Stimulated activated CD4-positive, alpha-beta T cell treated with anti-CD3 and anti-CD28 coated beads, TNF-alpha, amount 100 ng/mL, for 1 hour (primary cell): Measurements from ENCODE around the gene FAM78B.

Experiments
- DNase-seq, 3 donors: peaks; one replicate each; pipeline ENCODE4 v3.0.0-alpha.2; 2020; ENCODE audit warnings: low read depth in 3 of 3, low spot score in 1 of 3

The FAM78B gene

DNA sequence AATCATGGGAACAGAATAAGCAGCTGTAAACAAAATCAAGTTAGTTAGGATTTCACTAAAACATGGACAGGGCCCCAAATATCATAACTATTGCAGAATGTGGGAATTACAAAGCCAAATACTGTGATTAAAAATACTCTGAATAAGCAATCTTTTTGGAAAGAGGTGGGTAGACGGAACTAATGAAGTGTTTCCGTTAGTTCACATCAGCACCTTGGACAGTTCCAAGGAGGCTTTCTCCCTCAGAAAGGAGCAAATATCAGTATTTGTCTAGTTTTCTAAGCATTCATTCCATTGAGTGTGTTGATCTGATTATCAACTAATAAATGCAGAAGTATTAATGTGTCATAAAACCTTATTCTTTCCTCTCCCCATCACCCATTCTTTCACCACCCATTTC lies 97.4 kb downstream of the FAM78B start:
- no peak for DNase-seq

DNA sequence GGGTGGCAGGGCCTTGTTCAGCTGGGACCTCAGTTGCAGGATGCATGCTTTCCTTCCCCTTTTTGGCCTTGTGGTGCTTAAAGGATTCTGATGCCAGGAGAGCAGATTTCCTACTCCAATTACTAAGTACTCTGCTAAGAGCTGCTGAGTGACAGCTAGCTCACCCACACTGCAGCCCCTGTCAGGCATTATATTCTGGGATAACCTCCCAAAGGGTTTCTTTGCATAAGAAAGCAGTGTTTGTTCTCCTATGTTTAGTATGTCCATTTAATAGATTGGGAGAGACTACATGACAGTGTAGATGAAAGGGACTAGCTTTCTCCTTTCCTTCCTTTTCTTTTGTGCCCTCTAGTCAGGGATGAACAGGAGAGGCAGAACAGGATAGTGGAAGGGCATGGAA lies 100.7 kb downstream of the FAM78B start:
- DNase-seq = no peak

DNA sequence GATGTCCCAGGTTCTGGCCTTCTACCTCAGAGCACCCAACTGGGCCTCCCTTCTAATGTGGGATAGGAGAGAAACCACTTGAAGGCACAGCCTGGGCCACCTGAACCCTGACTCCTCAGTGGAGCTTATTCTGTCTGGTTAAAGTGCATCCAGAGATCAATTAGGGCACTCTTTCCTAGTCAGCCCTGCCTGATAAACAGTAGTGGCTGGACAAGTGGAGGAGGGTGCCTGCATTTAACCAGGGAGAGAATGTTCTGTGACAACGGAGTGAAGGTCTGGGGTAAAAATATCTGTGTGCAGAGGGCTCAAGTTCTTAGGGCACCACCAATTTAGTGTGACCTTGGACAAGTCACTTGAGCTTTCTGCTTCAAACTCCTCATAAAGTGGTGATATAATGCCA lies 101.8 kb downstream of the FAM78B start:
- DNase-seq = no peak

DNA sequence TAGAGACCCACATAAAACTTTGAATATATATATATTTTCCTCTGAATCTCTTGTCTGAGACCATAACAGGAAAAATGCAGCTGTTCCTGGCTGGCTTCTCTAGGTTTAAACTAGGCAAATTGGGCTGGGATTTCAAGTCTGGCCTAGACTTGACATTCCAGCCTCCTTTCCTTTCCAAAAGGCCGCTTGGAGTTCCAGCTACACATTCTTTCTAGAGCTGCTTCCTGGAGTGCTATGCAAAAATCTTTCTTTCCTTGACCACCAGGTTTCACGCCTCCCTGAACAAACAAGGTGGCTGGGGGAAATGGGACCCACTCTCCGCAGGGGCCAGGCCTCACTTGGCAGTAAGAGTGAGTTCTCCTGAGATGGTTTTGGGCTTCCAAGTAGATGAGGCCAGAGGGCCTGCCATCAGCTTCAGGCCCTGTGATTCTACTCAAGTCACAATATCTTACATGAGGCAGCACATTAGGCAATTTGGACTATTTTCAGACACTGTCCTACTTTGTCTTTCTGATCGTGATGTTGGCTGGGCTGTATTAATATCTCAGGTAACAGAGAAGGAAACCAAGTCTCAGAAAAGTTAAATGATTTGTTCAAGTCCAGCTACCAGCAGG lies 102.4 kb downstream of the FAM78B start:
- DNase-seq = no peak

DNA sequence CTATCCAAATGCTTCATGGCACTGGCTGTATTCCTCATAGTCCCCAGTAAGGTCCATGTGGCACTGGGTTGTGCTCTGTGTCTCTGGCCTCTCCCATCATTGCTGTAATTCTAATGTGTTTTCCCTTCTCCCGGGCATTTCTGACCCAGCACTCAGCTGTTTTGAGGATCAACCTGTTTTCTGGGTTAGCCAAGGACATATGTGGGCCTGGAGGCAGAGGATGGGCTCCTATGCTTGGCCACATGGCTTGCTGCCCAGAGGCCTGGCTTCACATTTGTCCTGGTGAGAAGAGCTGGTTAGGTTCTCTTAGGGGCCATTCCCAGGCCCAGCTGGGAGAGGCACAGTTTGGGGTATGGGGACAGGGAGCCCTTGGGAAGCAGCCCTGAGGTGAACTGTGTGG lies 103.1 kb downstream of the FAM78B start:
- DNase-seq = no peak

DNA sequence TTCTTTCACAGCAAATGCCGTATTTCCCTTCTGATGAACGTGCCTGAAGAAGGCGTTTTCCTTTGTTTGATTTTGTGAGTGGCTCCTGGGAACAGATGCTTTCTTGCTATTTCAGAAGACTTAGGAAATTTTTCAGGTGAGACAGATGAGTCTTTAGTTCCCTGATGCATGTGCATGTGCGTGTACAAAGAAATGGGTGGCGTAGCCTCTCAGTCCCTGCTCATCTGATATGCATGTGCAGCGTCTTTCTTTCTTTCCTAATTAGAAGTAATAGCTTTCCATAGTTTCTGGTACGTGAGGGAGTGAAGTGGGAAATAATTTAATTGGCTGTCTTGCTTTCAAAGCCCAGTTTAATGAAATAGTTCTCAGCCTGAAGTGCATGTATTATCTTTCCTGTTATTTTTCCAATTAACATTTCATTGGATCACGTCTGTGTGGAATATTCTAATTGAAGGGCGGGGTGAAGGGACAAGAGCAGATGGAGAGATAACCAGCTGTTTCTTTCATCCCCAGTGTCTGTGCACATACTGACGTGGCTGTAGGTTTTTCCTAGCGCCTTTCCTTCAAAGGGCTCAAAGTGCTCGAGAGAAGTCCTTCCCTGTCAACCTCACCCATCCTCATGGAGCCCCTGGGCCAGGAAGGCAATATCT lies 104.3 kb downstream of the FAM78B start:
- DNase-seq = no peak

DNA sequence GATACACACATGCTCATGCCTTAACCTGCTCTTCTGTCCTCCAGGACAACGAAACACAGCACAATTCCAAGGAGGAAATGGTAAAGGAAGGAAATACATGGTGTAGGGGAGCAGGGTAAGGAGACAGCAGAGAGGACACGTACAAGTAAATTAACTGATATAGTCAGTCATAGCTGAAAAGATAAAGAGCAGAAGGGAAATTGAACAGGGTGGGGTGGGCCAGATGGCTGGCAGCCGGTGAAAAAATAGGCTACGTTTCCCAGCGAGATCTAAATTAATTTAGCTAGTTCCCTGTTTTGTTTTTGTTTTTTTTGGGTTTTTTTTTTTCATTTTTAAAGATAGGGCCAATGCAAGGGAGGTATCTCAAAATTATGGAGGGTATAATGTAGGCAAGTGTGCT lies 109.2 kb downstream of the FAM78B start:
- no peak for DNase-seq

DNA sequence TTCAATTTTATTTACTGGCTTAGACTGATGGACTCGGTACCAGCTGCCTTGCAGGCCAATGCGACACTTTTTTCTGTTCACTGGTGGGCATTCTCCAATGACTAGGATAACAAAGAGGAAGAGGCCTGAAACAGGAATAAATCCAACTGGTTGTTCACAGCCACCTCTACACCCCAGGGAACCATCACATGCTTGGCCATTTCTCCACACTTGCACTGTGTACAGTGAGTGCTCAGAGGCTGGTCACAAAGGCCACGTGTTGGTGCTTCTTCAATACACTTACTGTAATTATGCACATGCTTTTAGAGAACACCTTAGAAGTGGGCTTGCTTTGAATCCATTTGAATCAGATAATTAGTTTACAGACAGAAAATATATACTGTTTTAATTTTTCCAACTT lies 113.4 kb downstream of the FAM78B start:
- DNase-seq = no peak

DNA sequence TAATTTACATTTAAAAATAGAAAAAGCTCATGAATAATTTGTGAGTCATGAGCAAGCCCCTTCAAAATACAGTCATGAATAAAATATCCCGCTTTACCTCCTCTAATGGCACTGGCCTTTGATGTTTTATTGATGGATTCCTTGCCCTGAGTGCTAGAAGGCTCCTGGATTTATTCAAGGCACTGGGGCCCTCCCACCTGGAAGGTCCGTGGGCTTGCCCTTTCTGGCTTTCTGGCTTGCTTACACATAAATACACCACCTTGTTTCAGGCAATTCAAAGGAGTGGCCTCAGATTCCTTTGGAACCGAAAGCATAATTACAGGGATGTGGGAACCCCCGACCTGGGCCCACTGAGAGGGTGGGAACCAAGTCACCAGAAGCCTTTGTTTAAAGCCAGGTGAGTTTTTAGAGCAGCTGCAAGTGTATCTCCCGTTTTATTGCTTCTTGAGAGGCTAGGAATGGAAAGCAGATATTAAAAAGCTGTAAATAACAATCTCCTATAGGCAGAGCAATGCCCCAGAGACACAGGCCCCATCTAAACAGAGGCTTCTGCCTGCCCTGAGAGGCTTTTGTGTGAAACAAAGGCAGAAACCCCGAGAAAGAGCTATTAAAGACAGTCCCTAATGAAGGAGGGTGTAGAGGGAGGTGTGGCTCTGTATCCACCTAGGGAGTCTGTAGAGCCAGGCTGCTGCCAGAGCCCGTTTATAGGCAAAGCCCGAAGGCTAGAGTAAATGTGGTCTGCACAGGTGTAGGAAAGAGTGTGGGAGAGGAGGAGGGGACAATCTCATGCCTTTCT lies 126.4 kb downstream of the FAM78B start:
- DNase-seq = no peak

DNA sequence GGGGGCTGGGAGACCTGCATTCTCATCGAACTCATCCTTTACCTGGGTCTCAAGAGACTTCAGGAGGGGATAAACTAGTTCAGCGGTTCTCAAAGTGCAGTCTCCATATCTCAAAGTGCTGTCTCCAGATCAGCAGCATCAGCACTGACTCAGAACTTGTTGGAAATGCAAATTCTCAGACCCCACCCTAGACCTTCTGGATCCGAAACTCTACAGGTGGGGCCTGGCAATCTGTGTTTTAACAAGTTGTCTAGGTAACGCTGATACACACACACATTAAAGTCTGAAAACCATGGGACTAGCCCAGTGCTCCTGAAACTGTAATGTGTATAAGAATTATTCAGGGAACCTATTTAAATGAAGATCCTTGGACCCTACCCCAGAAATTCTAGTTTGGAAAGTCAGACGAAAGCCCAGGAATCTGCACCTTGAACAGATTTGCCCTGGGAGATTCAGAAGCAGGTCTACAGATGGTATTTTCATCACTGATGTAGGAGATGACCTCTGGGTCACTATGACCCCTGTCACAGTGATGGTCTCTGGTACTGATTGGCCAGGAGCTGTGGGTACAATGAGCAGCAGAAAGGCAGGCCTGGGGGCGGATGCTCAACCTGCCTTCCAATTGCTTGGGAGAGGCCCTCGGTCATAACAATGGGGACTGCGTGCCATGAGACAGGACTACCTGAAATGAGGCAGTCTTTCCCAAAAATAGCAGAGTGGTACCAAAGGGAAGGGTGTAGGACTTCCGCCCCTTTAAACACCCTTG lies 127.2 kb downstream of the FAM78B start:
- DNase-seq = no peak

DNA sequence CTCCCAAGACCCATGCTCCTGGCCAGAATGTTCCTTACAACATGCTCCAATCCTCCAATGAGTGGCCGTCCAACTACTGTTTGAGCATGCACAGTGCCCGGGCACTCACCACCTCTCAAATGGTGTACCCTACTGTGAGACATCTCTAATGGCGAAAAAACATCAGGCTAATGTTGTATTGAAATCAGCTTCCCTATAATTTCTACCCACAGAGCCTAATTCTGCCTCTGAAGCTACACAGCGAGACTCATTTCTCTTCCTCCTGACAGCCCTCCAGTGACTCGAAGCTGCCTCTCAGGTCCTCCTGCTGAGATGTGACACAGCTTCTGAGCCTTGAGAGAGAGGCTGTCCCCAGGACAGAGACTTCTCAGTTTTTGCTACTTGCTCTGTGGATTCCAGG lies 130.7 kb downstream of the FAM78B start:
- DNase-seq = no peak

DNA sequence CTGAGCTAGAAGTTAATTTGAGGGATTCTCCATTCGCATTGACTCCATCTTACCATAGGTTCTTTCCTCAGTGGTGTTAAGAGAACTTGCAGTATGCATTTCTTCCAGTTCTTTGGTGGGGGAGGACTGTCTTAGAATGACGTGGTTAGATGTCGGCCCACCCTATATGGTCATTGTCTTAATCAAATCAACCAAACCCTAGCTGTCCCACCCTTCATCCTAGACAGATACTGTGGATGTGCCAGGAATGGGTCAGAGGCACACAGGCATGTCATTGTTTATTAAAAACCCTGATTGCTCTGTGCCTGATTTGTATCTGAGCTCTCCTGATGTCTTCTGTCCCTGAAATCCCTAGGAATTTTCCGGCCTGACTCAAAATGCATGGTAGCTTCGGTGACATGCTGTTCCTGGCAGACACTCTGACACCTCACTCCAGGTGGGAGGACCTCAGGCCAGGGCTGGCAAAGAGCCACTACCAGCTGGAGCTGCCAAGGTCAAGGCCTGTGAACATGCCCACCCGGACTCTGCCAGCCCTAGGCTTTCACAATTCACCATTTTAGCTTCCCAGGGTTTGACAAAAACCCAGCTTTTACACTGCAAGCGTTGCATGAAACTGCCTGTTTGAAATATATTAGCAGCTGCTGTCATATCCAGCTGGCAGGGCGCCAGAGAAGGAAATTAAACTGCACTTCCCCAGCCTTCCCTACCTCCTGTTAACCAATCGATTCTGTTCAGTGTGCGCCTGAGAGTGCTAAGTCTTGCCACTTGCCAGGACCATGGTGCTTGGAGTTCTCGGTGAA lies 134.0 kb downstream of the FAM78B start:
- DNase-seq = no peak

DNA sequence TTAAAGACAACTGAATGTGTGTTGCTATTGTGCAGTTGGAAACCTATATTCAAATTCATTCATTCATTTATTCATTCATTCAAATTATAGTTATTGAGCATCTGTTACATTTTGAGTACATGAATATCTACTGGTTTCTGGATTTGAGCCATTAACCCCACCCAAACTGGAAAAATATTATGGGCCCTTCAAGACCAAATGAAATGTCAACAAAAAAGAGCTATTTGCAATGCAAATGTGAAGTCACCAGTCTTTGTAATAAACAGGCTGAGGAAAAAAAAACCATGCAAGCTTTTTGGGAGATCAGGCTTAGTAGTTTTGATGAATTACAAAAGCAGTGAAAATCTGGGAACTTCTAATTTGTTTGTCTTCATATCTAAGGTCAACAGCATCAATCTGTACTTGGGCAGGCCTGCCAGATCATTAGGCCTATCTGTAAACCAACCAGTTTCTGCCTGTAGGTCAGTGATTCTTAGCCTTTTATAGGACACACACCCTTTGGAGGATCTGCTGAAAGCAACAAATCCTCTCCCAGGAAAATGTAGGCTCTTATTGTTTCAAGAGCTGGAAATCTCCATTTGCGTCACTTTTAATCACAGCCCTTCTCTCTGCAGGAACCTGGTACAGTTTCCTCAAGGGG lies 134.7 kb downstream of the FAM78B start:
- no peak for DNase-seq

DNA sequence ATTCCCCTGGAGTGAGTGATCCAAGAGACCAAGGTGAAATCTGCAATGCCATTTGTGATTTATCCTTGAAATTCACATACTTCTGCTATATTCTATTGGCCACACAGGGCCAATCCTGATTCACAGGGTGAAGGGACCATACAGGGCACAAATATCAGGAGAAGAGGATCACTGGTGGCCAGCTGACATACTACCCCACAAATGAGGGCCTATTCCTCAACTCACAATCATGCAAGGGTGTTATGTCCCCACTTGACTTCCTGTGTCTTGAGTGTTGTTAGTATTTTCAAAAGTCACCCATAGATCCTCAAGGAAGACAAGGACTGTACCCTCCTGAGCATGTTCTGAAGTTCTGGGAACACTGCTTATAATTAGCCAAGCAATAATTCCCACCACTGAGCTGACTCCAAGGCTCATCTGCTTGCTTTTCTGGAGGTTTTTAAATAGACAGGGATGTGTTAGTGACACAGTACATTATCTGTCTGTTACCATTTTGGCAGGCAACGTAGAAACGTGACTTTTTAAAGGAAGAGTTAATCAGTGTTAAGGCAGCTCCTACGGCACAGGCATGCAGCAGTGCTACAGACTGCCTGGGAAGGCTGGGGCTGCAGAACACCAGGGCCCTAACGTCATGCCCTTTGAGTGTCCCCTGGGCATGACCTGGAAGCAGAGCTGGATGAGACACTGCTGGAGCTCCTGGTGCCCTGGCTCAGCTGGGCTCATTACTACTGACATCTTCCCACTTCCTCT lies 137.4 kb downstream of the FAM78B start:
- no peak for DNase-seq

DNA sequence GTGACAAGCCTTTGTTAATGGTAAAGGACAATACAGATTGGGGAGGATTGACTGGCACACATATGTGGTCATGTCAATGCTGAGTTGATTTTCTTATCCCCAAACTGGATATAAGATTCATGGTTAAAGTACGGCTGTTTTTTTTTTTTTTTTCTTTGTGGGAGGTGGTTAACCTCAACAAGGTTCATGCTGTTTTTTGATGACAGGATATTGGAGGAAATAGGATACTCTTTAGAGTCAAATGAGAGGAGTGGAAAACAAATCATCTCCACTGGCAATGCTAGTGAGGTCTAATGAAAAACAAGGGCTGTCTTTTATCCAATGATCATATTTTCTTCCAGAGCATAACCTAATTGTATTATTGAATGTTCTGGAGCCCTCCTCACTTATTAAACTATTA lies 140.2 kb downstream of the FAM78B start:
- no peak for DNase-seq

DNA sequence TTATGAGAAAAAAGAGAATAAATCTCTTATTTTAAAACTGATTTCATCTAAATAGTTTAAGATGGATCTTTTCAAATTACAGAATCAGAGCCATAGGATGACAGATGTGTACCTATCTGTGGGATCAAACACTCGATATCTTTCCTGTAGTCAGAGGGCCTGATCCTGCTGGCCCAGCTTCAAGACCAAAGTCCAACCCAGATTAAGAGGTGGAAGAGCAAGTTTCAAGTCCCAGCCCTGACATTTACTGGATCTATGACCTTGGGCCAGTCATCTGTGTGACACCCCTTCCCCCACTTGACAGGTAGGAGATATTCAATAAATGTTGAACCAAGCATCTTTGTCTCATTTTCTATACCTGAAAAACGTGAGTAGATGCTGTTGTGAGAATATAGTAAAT lies 140.7 kb downstream of the FAM78B start:
- DNase-seq = no peak

DNA sequence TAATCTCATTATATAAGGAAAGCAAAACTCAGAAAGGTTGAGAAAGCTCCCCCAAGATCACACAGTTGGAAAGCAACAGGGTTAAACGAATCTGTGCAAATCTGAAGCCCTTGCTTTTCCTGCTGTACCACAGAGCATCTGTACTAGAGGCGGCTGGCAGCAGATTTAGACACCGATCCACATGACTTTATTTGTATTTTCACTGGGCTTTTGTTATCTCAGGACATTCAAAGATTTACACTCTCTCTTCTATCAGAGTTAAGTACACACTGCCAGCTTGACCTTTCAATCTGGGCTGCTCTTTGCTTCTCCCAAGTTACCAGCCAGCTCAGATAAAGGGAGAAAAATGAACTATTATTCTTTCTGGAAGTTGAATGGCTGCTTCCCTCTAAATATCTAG lies 146.6 kb downstream of the FAM78B start:
- DNase-seq = no peak
